ENCODE results near the gene CD84.

CD84 gene

DNA sequence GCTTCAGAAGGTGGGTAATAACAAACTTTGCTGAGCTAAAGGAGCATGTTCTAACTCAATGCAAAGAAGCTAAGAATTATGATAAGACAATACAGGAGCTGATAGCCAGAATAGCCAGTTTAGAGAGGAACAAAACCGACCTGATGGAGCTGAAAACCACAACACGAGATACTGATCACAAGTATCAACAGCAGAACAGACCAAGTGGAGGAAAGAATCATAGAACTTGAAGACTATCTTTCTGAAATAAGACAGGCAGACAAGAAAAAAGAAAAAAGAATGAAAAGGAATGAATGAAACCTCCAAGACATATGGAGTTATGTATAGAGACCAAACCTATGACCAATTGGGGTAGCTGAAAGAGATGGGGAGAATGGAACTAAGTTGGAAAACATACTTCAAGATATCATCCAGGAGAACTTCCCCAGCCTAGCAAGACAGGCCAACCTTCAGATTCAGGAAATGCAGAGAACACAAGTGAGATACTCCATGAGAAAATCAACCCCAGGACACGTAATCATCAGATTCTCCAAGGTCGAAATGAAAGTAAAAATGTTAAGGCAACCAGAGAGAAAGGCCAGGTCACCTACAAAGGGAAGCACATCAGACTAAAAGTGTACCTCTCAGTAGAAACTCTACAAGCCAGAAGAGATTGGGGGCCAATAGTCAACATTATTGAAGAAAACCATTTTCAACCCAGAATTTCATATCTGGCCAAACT, 20.5 kb downstream of the CD84 start:
- DNase-seq (ENCODE audit: extremely low read depth, low read depth) = no peak
- TF ChIP-seq, protein P1, sequence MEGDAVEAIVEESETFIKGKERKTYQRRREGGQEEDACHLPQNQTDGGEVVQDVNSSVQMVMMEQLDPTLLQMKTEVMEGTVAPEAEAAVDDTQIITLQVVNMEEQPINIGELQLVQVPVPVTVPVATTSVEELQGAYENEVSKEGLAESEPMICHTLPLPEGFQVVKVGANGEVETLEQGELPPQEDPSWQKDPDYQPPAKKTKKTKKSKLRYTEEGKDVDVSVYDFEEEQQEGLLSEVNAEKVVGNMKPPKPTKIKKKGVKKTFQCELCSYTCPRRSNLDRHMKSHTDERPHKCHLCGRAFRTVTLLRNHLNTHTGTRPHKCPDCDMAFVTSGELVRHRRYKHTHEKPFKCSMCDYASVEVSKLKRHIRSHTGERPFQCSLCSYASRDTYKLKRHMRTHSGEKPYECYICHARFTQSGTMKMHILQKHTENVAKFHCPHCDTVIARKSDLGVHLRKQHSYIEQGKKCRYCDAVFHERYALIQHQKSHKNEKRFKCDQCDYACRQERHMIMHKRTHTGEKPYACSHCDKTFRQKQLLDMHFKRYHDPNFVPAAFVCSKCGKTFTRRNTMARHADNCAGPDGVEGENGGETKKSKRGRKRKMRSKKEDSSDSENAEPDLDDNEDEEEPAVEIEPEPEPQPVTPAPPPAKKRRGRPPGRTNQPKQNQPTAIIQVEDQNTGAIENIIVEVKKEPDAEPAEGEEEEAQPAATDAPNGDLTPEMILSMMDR (IDR thresholded peaks at IDR 0.05; ENCODE audit: low read depth, low read length) = no peak

DNA sequence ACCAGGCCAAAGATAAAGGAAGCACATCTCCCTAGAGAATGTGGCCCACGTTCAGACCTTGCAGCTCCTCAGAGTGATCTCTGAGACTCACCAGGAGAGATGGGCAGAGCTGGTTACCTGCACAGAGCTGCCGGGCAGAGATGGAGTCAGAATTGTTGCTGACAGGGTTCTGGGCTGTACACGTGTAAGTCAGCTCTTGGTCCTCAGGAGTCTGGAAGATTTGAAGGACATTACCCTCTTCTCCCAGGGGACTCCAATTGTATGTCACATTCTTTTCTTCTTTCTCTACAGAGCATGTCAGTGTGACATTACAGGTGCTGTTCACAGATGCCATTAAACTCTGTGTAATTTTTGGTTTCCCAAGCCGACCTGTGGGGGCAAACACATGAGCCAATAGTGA, 25.5 kb downstream of the CD84 start:
- no peak for DNase-seq (ENCODE audit: extremely low read depth, low read depth)
- TF ChIP-seq, protein P1 (IDR thresholded peaks at IDR 0.05; ENCODE audit: low read depth, low read length) = no peak

DNA sequence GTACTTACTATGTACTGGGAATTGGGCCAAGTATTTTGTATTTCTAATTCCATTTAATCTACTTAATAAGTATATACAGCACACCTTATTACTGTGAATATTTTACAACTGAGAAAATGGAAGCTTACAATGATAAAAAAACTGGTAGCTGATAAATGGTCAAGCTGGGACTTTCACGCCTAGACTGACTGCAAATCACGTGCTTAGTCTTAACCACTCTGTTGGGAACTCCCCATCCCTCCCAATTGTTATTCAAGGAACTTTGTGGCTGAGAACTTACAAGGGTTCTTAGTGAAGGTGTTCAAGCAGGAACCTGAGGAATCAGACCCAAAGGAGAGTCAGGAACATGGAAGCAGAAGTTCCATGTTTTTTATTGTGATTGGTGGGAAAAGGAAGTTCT, 26.9 kb downstream of the CD84 start:
- DNase-seq (ENCODE audit: extremely low read depth, low read depth) = no peak
- TF ChIP-seq, protein P1 (IDR thresholded peaks at IDR 0.05; ENCODE audit: low read depth, low read length) = no peak

DNA sequence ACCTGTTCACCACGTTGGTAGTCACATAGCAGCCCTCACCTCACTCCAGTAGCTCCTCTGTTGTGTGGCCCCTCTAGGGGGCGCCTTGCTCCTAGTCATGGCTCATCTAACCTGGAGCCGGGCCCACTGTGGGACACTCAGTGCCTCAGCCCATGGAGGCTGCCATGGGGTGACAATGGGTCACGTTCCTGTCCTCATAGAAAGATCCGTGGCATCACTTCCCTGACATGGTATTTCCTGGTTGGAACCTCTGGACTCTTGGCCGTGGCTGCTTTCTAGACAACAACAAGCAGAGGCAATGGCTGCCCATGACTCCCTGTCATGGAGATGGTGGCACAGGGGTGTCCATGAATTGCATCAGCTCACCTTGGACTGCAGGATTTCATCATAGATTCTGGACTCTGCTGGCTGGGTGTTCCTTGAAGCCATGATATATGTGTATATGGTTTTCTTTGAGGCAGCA, 28.7 kb downstream of the CD84 start:
- TF ChIP-seq, protein P1 (IDR thresholded peaks at IDR 0.05; ENCODE audit: low read depth, low read length) = no peak
- no peak for DNase-seq (ENCODE audit: extremely low read depth, low read depth)

DNA sequence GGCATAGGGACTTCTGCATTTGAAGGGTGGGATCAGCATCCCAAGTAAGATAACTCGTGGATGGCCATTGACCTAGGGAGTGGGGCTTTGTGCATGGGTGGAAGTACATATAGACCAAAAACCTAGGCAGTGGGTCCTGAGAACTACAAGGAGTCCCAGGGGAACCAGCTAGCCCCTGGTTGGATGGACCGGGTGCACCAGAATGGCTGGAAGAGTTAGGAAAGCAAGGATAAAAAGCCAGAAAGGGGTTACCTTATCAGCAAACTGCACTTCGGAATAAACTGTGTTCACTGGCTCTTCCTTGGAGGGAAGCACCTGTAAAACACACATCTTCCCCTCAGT, 29.7 kb downstream of the CD84 start:
- TF ChIP-seq, protein P1 (IDR thresholded peaks at IDR 0.05; ENCODE audit: low read depth, low read length) = no peak
- no peak for DNase-seq (ENCODE audit: extremely low read depth, low read depth)

DNA sequence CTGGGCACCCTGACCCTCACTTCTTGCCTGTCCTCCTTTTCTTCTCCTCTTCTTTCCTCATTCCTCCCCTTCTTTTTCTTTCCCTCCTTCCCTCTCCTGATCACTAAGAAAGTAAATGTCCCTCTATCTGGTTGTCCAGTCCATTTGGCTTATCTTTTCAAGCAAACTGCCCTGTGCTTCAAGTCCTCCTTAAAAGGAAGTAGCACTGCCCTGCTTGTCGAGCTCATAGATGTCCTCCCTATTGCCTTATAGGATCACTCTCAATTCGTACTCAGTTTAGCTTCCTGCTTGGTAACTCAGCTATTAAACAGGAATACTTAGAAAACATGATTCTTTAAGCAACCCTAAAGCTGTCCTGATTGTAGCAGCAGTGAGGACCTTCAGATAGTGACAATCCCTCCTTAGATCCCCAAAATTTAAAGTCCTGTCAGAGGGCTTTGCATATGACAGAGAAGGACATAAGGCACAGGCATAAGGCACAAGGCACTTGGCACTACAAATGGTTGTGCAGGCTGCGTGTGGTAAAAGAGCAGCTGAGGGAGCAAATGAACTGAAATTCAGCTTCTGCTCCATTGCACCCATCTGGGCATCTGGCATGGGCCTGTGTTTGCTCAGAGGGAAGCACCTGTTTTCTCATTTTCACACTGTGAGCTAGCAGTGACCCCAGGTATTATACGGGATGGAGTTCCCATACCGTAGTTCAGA, 30.2 kb downstream of the CD84 start:
- DNase-seq (ENCODE audit: extremely low read depth, low read depth) = no peak
- TF ChIP-seq, protein P1 (IDR thresholded peaks at IDR 0.05; ENCODE audit: low read depth, low read length) = no peak

DNA sequence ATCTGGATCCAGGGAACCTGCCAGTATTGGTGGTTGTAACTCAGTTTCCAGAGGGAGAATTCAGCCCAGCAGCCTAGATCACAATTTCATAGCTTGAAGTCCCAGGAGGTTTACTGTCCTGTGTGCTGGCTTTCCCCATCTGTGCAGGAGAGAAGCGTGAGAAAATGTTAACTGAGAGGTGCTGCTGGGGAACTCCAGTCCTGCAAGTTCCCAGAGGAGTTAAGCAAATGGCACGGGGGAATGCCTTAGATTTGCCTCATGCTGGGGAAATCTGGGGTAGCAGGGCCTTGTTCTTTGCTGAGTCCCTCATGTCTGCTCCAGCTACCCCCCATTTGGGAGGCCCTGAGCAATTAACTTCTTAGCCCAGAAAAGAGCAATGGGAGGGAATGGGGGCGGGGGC, 31.1 kb downstream of the CD84 start:
- no peak for DNase-seq (ENCODE audit: extremely low read depth, low read depth)
- TF ChIP-seq, protein P1 (IDR thresholded peaks at IDR 0.05; ENCODE audit: low read depth, low read length) = no peak

Data from AG09319 (cell line).